Transverse colon (tissue), 3 donors: ENCODE measurements around the gene FRRS1.

ENCODE experiments used
- EP300 ChIP-seq: sonication (generic); formaldehyde crosslinking; IDR thresholded peaks from one replicate; pipeline ENCODE4 v1.6.1; 2017; ENCODE audit warnings: antibody characterized with exemption, low read depth
- TF ChIP-seq, protein P1 (sequence below), 5 experiments: fragments of 200-600 bp in 3 of 5; fragments of 450-650 bp in 2 of 5; sonication (generic) in 3 of 5; IDR thresholded peaks; 1 replicate in 2 of 5; 2 replicates in 3 of 5; pipeline ENCODE4 v1.5.1; 2016 to 2017; ENCODE audit warnings: antibody characterized with exemption in 5 of 5, inconsistent platforms in 3 of 5, mild to moderate bottlenecking in 2 of 5, moderate library complexity in 1 of 5

DNA sequence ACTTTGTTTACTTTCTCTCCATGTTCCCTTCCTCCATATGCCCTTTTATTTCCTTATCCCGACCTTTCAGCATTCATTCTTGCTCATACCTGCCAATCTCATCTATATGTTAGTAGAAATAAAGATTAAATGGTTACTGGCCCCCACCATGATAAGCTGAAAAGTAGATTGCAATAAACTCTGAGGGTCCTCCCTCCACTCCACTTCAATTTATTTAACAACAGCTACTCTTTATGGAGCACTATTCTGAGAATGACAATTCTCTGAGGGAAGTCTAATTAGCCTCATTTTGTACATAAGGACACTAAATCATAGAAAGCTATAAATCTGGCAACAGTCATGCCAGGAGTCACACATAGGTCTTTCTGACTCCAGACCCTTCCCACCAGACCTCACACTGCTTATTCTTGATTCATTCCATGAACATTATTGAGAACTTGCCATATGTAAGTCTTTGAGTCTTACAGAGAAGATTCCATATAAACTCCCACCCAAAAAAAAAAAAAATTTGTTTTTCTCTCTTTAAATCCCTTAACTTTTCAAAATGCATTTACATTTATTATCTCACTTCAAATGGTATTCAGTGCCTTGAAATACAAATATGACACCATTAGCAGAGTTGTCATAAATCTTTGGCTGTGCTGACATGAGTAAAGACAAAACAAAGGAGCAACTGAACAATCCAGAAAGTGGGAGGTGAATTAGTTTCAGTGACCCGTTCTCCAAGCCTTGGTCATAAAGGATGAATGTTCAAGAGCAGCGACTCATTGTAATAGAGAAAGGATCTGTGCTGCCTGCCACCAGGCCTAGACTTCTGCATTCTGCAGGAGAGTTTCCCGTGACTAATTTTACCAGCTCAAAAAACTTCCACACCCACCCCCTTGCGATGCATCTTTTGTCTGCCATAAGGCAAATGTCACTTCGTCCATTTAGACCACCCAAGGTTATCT is 92.0 kb downstream of the FRRS1 start:
- TF ChIP-seq, protein P1, sequence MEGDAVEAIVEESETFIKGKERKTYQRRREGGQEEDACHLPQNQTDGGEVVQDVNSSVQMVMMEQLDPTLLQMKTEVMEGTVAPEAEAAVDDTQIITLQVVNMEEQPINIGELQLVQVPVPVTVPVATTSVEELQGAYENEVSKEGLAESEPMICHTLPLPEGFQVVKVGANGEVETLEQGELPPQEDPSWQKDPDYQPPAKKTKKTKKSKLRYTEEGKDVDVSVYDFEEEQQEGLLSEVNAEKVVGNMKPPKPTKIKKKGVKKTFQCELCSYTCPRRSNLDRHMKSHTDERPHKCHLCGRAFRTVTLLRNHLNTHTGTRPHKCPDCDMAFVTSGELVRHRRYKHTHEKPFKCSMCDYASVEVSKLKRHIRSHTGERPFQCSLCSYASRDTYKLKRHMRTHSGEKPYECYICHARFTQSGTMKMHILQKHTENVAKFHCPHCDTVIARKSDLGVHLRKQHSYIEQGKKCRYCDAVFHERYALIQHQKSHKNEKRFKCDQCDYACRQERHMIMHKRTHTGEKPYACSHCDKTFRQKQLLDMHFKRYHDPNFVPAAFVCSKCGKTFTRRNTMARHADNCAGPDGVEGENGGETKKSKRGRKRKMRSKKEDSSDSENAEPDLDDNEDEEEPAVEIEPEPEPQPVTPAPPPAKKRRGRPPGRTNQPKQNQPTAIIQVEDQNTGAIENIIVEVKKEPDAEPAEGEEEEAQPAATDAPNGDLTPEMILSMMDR (IDR thresholded peaks at IDR 0.05) = no peak
- no peak for TF ChIP-seq EP300
